ENCODE measurements around the gene L3MBTL2.

- TF ChIP-seq POLR2A (IDR thresholded peaks at IDR 0.05; ENCODE audit: low read depth, low read length) = no peak
- TF ChIP-seq POLR2AphosphoS5 (IDR thresholded peaks at IDR 0.05; ENCODE audit: low read depth, low read length) = no peak
- no peak for TF ChIP-seq TAF1 (IDR thresholded peaks at IDR 0.05; ENCODE audit: borderline replicate concordance, low read depth, low read length)
Measured at GRCh38 chr22:41240377-41241132, 35.4 kb downstream of the L3MBTL2 start, which contains the start of gene CHADL.
